Type B pancreatic cell (in vitro differentiated cells): Measurements from ENCODE around the gene FAM168A. TPM values are rescaled to one million over a fixed set of nuclear protein-coding genes. Genes with fewer than 3 reads are reported as not detected.
"Not testable (repeated sequence)": the region's sequence is repeated elsewhere in the genome, so short reads cannot be mapped to it uniquely, and the experiment has no call there.

Source experiments
- DNase-seq: peaks from one replicate; pipeline ENCODE4 v3.0.0; 2021; ENCODE audit warnings: mixed read lengths; ENCODE audit not compliant: unreplicated experiment; ENCODE audit errors: extremely low spot score
- H3K27ac Mint-ChIP-seq: 2 replicates; pipeline ENCODE4 v1.8.0; 2021; ENCODE audit warnings: mild to moderate bottlenecking, mixed read lengths
- H3K27me3 Mint-ChIP-seq: 2 replicates; pipeline ENCODE4 v1.8.0; 2021; ENCODE audit warnings: mixed read lengths
- H3K36me3 Mint-ChIP-seq: 2 replicates; pipeline ENCODE4 v1.8.0; 2021; ENCODE audit warnings: mixed read lengths
- H3K4me1 Mint-ChIP-seq: one replicate; pipeline ENCODE4 v1.8.0; 2021; ENCODE audit warnings: mixed read lengths; ENCODE audit not compliant: unreplicated experiment
- H3K4me3 Mint-ChIP-seq: 2 replicates; pipeline ENCODE4 v1.8.0; 2021; ENCODE audit warnings: mild to moderate bottlenecking, mixed read lengths
- H3K9me3 Mint-ChIP-seq: 2 replicates; pipeline ENCODE4 v1.8.0; 2021; ENCODE audit warnings: mixed read lengths
- CTCF ChIP-seq: fragments of 200-600 bp; sonication (generic); conservative IDR thresholded peaks from 2 replicates; pipeline ENCODE4 v1.5.0; 2021; ENCODE audit warnings: antibody characterized with exemption, mild to moderate bottlenecking
- total RNA-seq: library from RNA; stranded (reverse); gene quantifications from 2 replicates; pipeline ENCODE4 v1.2.1, GENCODE V29; 2021; ENCODE audit warnings: low replicate concordance

The FAM168A gene
- total RNA-seq, 1 donor from 2014 or later: 39.6 TPM

GRCh38 chr11:73582653-73583052 is 15.3 kb downstream of the FAM168A start:
- no peak for TF ChIP-seq CTCF
- Mint-ChIP-seq H3K27me3 (no peaks in the 10 kb centered on the region), H3K9me3 (no peaks in the 10 kb centered on the region), H3K36me3 (peaks cover 19% of the 10 kb centered on the region), H3K4me3 (no peak overlapping the region), H3K27ac (no peak overlapping the region), H3K4me1 (peaks cover 9% of the 10 kb centered on the region)
- DNase-seq: no peak

GRCh38 chr11:73580749-73581148 is 17.2 kb downstream of the FAM168A start:
- not testable (repeated sequence) for DNase-seq, H3K27me3 Mint-ChIP-seq, H3K27ac Mint-ChIP-seq

GRCh38 chr11:73579641-73580434 is 18.1 kb downstream of the FAM168A start:
- TF ChIP-seq CTCF: no peak
- DNase-seq: no peak
- Mint-ChIP-seq H3K27ac (no peak overlapping the region), H3K36me3 (peaks cover 19% of the 10 kb centered on the region), H3K27me3 (no peaks in the 10 kb centered on the region), H3K9me3 (no peaks in the 10 kb centered on the region), H3K4me3 (no peak overlapping the region), H3K4me1 (peaks cover 27% of the 10 kb centered on the region)

More at GRCh38 chr11:73580749-73581148, 17.2 kb downstream of the FAM168A start:
- H3K36me3 Mint-ChIP-seq: peaks cover 19% of the 10 kb centered on the region
- H3K4me1 Mint-ChIP-seq: peaks cover 27% of the 10 kb centered on the region
- not testable (repeated sequence) for H3K9me3 Mint-ChIP-seq, H3K4me3 Mint-ChIP-seq

GRCh38 chr11:73578592-73579185 is 19.2 kb downstream of the FAM168A start:
- no peak for DNase-seq
- H3K4me1 Mint-ChIP-seq: peaks cover 27% of the 10 kb centered on the region
- H3K27me3 Mint-ChIP-seq: no peaks in the 10 kb centered on the region
- no peak overlapping the region for H3K27ac Mint-ChIP-seq
- H3K9me3 Mint-ChIP-seq: no peaks in the 10 kb centered on the region
- no peak for TF ChIP-seq CTCF
- H3K36me3 Mint-ChIP-seq: peaks cover 18% of the 10 kb centered on the region
- no peak overlapping the region for H3K4me3 Mint-ChIP-seq

- Mint-ChIP-seq H3K4me3 (no peak overlapping the region), H3K27me3 (no peaks in the 10 kb centered on the region), H3K9me3 (no peaks in the 10 kb centered on the region), H3K4me1 (peaks cover 24% of the 10 kb centered on the region), H3K27ac (no peak overlapping the region), H3K36me3 (peaks cover 18% of the 10 kb centered on the region)
- DNase-seq: no peak
- TF ChIP-seq CTCF: no peak
These were observed 20.4 kb downstream of the FAM168A start for GRCh38 chr11:73577496-73577917.

- Mint-ChIP-seq H3K9me3 (no peaks in the 10 kb centered on the region), H3K27ac (peak overlapping the region; percentile 35), H3K4me3 (no peak overlapping the region), H3K36me3 (peaks cover 17% of the 10 kb centered on the region), H3K27me3 (no peaks in the 10 kb centered on the region), H3K4me1 (peaks cover 24% of the 10 kb centered on the region)
- DNase-seq: no peak
- TF ChIP-seq CTCF: no peak
These were observed 21.7 kb downstream of the FAM168A start for GRCh38 chr11:73576185-73576614.

GRCh38 chr11:73571982-73572381 is 25.9 kb downstream of the FAM168A start:
- H3K4me1 Mint-ChIP-seq: peaks cover 21% of the 10 kb centered on the region
- not testable (repeated sequence) for H3K4me3 Mint-ChIP-seq, H3K27ac Mint-ChIP-seq, H3K27me3 Mint-ChIP-seq, DNase-seq, H3K9me3 Mint-ChIP-seq
- H3K36me3 Mint-ChIP-seq: peaks cover 21% of the 10 kb centered on the region
